A673 (cell line): Measurements from ENCODE around the gene RPTOR.

Experiments used
- EZH2 ChIP-seq: fragments of 200-600 bp; sonication (generic); IDR thresholded peaks from 2 replicates; pipeline ENCODE4 v1.6.1; 2017; ENCODE audit warnings: borderline replicate concordance, low read depth, mild to moderate bottlenecking, mixed read lengths, antibody characterized with exemption, low read length; ENCODE audit not compliant: poor library complexity, severe bottlenecking
- TF ChIP-seq, protein P1 (sequence below): fragments of 300-800, 200-600 bp; sonication (generic); conservative IDR thresholded peaks from 2 replicates; pipeline ENCODE4 v1.5.1; 2017; ENCODE audit warnings: low read depth, mild to moderate bottlenecking, antibody characterized with exemption, low read length, moderate library complexity, mixed read lengths

DNA sequence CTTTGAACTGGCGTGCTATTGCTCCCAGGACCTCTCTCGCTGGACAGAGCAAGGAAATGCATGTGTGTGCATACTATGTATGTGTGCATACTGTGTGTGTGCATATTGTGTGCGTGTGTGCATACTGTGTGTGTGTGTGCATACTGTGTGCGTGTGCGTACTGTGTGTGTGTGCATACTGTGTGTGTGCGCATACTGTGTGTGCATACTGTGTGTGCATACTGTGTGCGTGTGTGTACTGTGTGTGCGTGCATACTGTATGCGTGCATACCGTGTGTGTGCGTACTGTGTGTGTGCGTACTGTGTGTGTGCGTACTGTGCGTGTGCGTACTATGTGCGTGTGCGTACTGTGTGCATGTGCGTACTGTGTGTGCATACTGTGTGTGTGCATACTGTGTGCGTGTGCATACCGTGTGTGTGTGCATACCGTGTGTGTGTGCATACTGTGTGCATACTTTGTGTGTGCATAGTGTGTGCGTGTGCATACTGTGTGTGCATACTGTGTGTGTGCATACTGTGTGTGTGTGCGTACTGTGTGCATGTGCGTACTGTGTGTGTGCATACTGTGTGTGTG is 89.4 kb downstream of the RPTOR start:
- TF ChIP-seq, protein P1, sequence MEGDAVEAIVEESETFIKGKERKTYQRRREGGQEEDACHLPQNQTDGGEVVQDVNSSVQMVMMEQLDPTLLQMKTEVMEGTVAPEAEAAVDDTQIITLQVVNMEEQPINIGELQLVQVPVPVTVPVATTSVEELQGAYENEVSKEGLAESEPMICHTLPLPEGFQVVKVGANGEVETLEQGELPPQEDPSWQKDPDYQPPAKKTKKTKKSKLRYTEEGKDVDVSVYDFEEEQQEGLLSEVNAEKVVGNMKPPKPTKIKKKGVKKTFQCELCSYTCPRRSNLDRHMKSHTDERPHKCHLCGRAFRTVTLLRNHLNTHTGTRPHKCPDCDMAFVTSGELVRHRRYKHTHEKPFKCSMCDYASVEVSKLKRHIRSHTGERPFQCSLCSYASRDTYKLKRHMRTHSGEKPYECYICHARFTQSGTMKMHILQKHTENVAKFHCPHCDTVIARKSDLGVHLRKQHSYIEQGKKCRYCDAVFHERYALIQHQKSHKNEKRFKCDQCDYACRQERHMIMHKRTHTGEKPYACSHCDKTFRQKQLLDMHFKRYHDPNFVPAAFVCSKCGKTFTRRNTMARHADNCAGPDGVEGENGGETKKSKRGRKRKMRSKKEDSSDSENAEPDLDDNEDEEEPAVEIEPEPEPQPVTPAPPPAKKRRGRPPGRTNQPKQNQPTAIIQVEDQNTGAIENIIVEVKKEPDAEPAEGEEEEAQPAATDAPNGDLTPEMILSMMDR = no peak
- TF ChIP-seq EZH2 = no peak
